Thoracic aorta (tissue), 2 donors: ENCODE data around the gene STRA6. TPM values are rescaled to one million over a fixed set of nuclear protein-coding genes. Genes with fewer than 3 reads are reported as not detected.

Experiments
- ATAC-seq: fragments of 150-250 bp; one replicate; pipeline ENCODE4 v1.8.0; 2017; ENCODE audit warnings: low read depth; ENCODE audit not compliant: insufficient number of reproducible peaks, low FRiP score
- DNase-seq: peaks from one replicate; pipeline ENCODE4 v3.0.0-alpha.2; 2020; ENCODE audit warnings: low spot score
- H3K27ac ChIP-seq, 2 donors: fragments of 200-600 bp; sonication (generic); 1 replicate in 1 of 2; 2 replicates in 1 of 2; pipeline ENCODE4 v1.5.1; 2016; ENCODE audit warnings: mild to moderate bottlenecking in 2 of 2, moderate library complexity in 2 of 2
- H3K27me3 ChIP-seq: fragments of 200-600 bp; sonication (generic); replicated peaks from 2 replicates; pipeline ENCODE4 v1.6.0; 2016; ENCODE audit warnings: mild to moderate bottlenecking; ENCODE audit not compliant: insufficient read depth
- H3K36me3 ChIP-seq: fragments of 200-600 bp; sonication (generic); one replicate; pipeline ENCODE4 v1.5.1; 2016
- H3K4me1 ChIP-seq, 2 donors: fragments of 200-600 bp; sonication (generic); 1 replicate in 1 of 2; 2 replicates in 1 of 2; pipeline versions ENCODE4 v1.5.1 to v1.6.0; 2016; ENCODE audit warnings: low read depth in 2 of 2, mild to moderate bottlenecking in 1 of 2; ENCODE audit not compliant: control insufficient read depth in 1 of 2
- H3K4me3 ChIP-seq: fragments of 200-600 bp; sonication (generic); 2 replicates; pipeline ENCODE4 v1.5.1; 2016; ENCODE audit warnings: mild to moderate bottlenecking
- H3K9me3 ChIP-seq: fragments of 200-600 bp; sonication (generic); 2 replicates; pipeline ENCODE4 v1.5.1; 2016
- total RNA-seq, 2 donors: library from RNA; depleted of rRNA; stranded (reverse); fragments of >200 nt; gene quantifications; one replicate each; pipeline versions ENCODE4 v1.1.0 to v1.2.3, GENCODE V29; 2016
- TF ChIP-seq, protein P1 (sequence below): fragments of 200-600 bp; sonication (generic); IDR thresholded peaks from one replicate; pipeline ENCODE4 v1.5.1; 2019; ENCODE audit warnings: antibody characterized with exemption

The STRA6 gene
- total RNA-seq, 2 donors from 2014 or later, result 0.28 TPM; not detected in 1

GRCh38 chr15:74240002-74240568 is 37.5 kb upstream of the STRA6 start:
- DNase-seq (peak; percentile 70), ATAC-seq (peak; percentile 87)
- TF ChIP-seq, protein P1, sequence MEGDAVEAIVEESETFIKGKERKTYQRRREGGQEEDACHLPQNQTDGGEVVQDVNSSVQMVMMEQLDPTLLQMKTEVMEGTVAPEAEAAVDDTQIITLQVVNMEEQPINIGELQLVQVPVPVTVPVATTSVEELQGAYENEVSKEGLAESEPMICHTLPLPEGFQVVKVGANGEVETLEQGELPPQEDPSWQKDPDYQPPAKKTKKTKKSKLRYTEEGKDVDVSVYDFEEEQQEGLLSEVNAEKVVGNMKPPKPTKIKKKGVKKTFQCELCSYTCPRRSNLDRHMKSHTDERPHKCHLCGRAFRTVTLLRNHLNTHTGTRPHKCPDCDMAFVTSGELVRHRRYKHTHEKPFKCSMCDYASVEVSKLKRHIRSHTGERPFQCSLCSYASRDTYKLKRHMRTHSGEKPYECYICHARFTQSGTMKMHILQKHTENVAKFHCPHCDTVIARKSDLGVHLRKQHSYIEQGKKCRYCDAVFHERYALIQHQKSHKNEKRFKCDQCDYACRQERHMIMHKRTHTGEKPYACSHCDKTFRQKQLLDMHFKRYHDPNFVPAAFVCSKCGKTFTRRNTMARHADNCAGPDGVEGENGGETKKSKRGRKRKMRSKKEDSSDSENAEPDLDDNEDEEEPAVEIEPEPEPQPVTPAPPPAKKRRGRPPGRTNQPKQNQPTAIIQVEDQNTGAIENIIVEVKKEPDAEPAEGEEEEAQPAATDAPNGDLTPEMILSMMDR, result peak; percentile 45
- Histone ChIP-seq H3K27me3 (no peaks in the 10 kb centered on the region), H3K4me1 (peaks cover 29 to 48% of the 10 kb centered on the region in 2 donors), H3K27ac (peak overlapping the region; percentile 22 to 46), H3K9me3 (no peaks in the 10 kb centered on the region), H3K4me3 (no peak overlapping the region), H3K36me3 (no peaks in the 10 kb centered on the region)

DNA sequence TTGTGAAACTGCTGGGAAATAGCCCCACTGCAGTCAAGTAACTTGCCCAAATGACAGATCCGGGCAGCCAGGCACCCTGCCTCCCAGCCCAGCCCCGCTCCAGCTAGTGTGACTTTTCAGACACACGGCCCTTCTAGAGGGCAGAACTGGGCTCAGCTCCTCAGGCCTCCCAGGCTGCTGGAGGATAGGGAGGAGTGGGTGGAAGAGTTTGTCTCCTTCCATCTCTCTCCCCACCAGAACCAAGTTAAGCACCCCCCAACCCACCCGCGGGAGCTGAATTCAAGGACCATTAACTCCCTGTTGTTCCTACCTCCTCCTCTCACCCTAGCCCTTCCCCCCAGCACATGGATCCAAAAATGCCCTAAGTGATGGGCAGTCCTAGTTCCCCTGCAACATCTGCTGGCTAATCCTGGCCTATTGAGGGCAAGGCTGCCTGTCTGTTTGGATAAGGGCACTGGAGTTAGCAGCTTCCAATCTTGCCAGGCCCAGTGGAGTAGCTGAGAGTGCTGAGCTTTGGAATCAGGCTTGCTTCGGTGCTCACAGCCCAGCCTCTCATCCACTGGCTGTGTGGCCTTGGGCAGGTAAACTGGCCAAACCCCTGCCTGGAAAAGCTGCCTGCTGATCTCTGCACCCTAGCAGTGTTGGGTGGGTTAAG is 36.6 kb upstream of the STRA6 start:
- no peaks in the 10 kb centered on the region for H3K9me3 ChIP-seq
- DNase-seq (no peak), ATAC-seq (no peak)
- H3K27me3 ChIP-seq, result no peaks in the 10 kb centered on the region
- peaks cover 29 to 48% of the 10 kb centered on the region in 2 donors for H3K4me1 ChIP-seq
- H3K36me3 ChIP-seq, result no peaks in the 10 kb centered on the region
- no peak overlapping the region for H3K4me3 ChIP-seq
- TF ChIP-seq, protein P1, result no peak
- peak overlapping the region in 1 of 2 donors; percentile 10 for H3K27ac ChIP-seq

DNA sequence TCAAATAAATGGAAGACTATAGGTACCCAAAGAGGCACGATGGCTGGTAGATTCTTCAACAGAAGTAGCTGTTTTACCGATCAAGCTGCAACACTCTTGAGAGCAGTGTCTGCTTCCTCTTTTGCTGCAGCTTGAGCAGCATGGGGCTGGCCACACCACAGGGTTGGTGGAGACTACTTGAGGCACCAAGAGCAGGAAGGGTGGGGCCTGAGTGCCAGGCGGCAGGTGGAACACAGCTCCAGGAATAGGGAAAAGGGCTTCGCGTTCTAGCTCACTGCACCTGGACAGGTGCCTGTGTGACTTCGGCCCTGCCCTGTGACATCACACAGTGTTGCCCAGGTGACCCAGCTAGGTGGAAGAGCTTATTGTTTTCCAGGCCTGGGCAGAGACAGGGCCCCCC is 33.4 kb upstream of the STRA6 start, which contains the start of gene CCDC33:
Gene CCDC33 (plus strand): TSS at position 365 of the 400 bp plus-strand sequence. CDS start 394 bp downstream, outside the sequence.
- DNase-seq (no peak), ATAC-seq (no peak)
- Histone ChIP-seq H3K4me3 (no peak within 1 kb of the TSS), H3K27ac (no peak within 1 kb of the TSS), H3K9me3 (no peaks in the 10 kb centered on the region), H3K4me1 (peaks cover 17 to 24% of the 10 kb centered on the region in 2 donors), H3K36me3 (no peaks in the 10 kb centered on the region), H3K27me3 (no peaks in the 10 kb centered on the region)
- TF ChIP-seq, protein P1, result no peak

DNA sequence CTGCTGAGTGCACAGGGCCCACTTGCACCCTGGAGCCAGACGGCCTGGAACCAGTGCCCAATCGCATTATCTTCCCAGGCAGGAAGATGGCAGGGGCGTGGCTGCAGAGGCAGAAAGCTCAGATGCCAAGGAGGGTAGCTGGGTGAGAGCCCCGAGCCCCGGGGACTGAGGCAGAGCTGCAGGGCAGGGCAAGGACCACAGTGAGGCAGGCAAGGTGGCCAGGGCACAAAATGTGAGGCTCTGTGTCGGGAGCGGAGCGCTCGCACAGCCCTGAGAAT is 31.9 kb upstream of the STRA6 start:
- Histone ChIP-seq H3K4me3 (no peak overlapping the region), H3K9me3 (no peaks in the 10 kb centered on the region), H3K4me1 (peaks cover 4 to 9% of the 10 kb centered on the region in 2 donors), H3K27me3 (no peaks in the 10 kb centered on the region), H3K36me3 (no peaks in the 10 kb centered on the region), H3K27ac (no peak overlapping the region)
- DNase-seq, result no peak
- TF ChIP-seq, protein P1, result no peak
- no peak for ATAC-seq

DNA sequence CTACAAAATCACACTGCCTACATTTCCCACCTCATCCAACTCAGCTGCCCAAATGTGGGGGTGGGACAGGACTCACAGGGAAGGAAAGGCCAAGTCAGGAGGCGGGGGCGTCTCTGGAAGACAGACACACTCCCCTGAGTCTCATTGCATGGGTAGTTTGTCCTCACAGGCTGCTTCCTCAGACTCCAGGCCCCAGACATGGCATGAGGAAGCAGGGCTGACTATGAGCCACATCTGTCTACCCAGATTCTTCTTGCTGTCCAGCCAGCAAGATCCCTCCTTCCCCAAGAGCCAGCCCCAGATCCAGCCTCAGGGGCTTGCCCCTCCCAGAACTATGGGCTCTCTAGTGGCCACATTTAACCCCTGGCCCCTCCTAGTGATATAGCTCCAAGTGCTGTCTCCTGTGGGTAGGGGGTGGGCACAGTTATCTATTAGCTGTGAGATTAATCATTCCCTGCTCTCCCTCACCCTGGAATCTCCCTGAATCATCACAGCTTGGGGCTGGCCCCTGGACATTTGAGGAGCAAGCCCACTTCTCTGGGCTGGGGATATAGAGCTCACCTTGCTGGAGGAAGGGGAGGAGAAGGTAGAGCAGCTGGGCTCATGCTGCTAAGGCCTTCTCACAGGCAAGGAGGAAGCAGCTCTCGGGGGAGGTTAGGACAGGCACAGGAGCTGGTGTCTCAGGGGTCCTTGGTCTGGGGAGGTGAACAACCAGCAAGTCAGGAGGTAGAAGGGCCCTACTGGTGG is 31.4 kb upstream of the STRA6 start:
- ATAC-seq (no peak), DNase-seq (no peak)
- TF ChIP-seq, protein P1, result no peak
- no peak overlapping the region for H3K27ac ChIP-seq
- H3K4me1 ChIP-seq, result peaks cover 0 to 4% of the 10 kb centered on the region in 2 donors
- no peaks in the 10 kb centered on the region for H3K9me3 ChIP-seq
- no peaks in the 10 kb centered on the region for H3K36me3 ChIP-seq
- H3K4me3 ChIP-seq, result no peak overlapping the region
- H3K27me3 ChIP-seq, result no peaks in the 10 kb centered on the region
